GM18870 (cell line): Measurements from ENCODE around the gene SLITRK1.
A peak's percentile ranks its signal among the peaks of the same experiment; 100 is the strongest.

ENCODE experiments used
- ATAC-seq: cut with Tn5 transposase; IDR thresholded peaks from one replicate; pipeline ENCODE4 v1.9.1; 2021; ENCODE audit warnings: moderate library complexity; ENCODE audit not compliant: unreplicated experiment

Gene SLITRK1

GRCh38 chr13:83881917-83882605 is at the start of gene SLITRK1:
Gene SLITRK1 (minus strand): TSS chr13:83882474. CDS start chr13:83881507, 967 bp downstream.
- ATAC-seq = no peak

GRCh38 chr13:83929157-83929556 is 46.9 kb upstream of the SLITRK1 start:
- no peak for ATAC-seq

GRCh38 chr13:83919775-83920174 is 37.5 kb upstream of the SLITRK1 start:
- ATAC-seq = no peak

GRCh38 chr13:83914368-83914767 is 32.1 kb upstream of the SLITRK1 start:
- no peak for ATAC-seq

GRCh38 chr13:83907196-83907989 is 25.1 kb upstream of the SLITRK1 start:
- ATAC-seq = no peak

GRCh38 chr13:83906240-83906820 is 24.1 kb upstream of the SLITRK1 start:
- ATAC-seq = no peak

GRCh38 chr13:83905641-83906040 is 23.4 kb upstream of the SLITRK1 start:
- no peak for ATAC-seq

GRCh38 chr13:83895994-83896580 is 13.8 kb upstream of the SLITRK1 start:
- ATAC-seq = no peak

- ATAC-seq = no peak
Observed at GRCh38 chr13:83890358-83890757, 8.1 kb upstream of the SLITRK1 start.

GRCh38 chr13:83884141-83884540 is 1.9 kb upstream of the SLITRK1 start:
- ATAC-seq = no peak

- ATAC-seq = no peak
Observed at GRCh38 chr13:83883061-83883523, 818 bp upstream of the SLITRK1 start.

- no peak for ATAC-seq
Observed at GRCh38 chr13:83882606-83882959, 309 bp upstream of the SLITRK1 start.

GRCh38 chr13:83881140-83881684 is 1.1 kb downstream of the SLITRK1 start:
- no peak for ATAC-seq

GRCh38 chr13:83880275-83881139 is 1.8 kb downstream of the SLITRK1 start:
- ATAC-seq = no peak

- no peak for ATAC-seq
Observed at GRCh38 chr13:83879431-83880171, 2.7 kb downstream of the SLITRK1 start.

GRCh38 chr13:83878691-83879430 is 3.4 kb downstream of the SLITRK1 start:
- ATAC-seq = no peak

- ATAC-seq = no peak
Observed at GRCh38 chr13:83877651-83878355, 4.5 kb downstream of the SLITRK1 start.

GRCh38 chr13:83876546-83876945 is 5.7 kb downstream of the SLITRK1 start:
- ATAC-seq = peak; percentile 91
